OCI-LY1 (cell line): Measurements from ENCODE around the gene FANCI.

Experiments used
- H2AFZ ChIP-seq: fragments of 200-600 bp; sonication (generic), shearing (Covaris generic); 2 replicates; pipeline ENCODE4 v1.6.0; 2014; ENCODE audit warnings: antibody characterized with exemption, mild to moderate bottlenecking, low read length
- H3F3A ChIP-seq: fragments of 200-600 bp; sonication (generic), shearing (Covaris generic); 2 replicates; pipeline ENCODE4 v1.6.0; 2014; ENCODE audit warnings: mild to moderate bottlenecking, antibody characterized with exemption, low read length, moderate library complexity; ENCODE audit not compliant: insufficient read depth
- H3K27ac ChIP-seq: fragments of 200-600 bp; sonication (generic); 2 replicates; pipeline ENCODE4 v1.5.1; 2014; ENCODE audit warnings: low read length, mixed run types, mild to moderate bottlenecking, low read depth; ENCODE audit not compliant: poor library complexity, severe bottlenecking
- H3K27me3 ChIP-seq: fragments of 200-600 bp; sonication (generic); 2 replicates; pipeline ENCODE4 v1.6.0; 2014; ENCODE audit warnings: antibody characterized with exemption, mild to moderate bottlenecking, low read length, moderate library complexity; ENCODE audit not compliant: insufficient read depth
- H3K36me3 ChIP-seq: fragments of 200-600 bp; sonication (generic); 2 replicates; pipeline ENCODE4 v1.6.1; 2014; ENCODE audit warnings: mild to moderate bottlenecking, antibody characterized with exemption, low read length, moderate library complexity, mixed read lengths; ENCODE audit not compliant: insufficient read depth
- H3K4me1 ChIP-seq: fragments of 200-600 bp; sonication (generic); 2 replicates; pipeline ENCODE4 v1.5.1; 2014; ENCODE audit warnings: mild to moderate bottlenecking, low read length, moderate library complexity; ENCODE audit not compliant: insufficient read depth, severe bottlenecking
- H3K4me2 ChIP-seq: fragments of 200-600 bp; sonication (generic), shearing (Covaris generic); 2 replicates; pipeline ENCODE4 v1.6.1; 2014; ENCODE audit warnings: low read length
- H3K4me3 ChIP-seq: fragments of 200-600 bp; sonication (generic); 2 replicates; pipeline ENCODE4 v1.5.1; 2014; ENCODE audit warnings: low read length, low read depth, mild to moderate bottlenecking, mixed read lengths; ENCODE audit not compliant: poor library complexity, severe bottlenecking
- H3K79me2 ChIP-seq: fragments of 200-600 bp; shearing (Covaris generic); 2 replicates; pipeline ENCODE4 v1.6.1; 2016; ENCODE audit warnings: mixed run types, low read length, mixed read lengths; ENCODE audit not compliant: insufficient read depth
- H3K9ac ChIP-seq: fragments of 200-600 bp; sonication (generic), shearing (Covaris generic); 2 replicates; pipeline ENCODE4 v1.6.1; 2014; ENCODE audit warnings: mild to moderate bottlenecking, low read length, mixed read lengths
- H3K9me2 ChIP-seq: fragments of 200-600 bp; sonication (generic), shearing (Covaris generic); 2 replicates; pipeline ENCODE4 v1.6.1; 2014; ENCODE audit warnings: low read depth, mild to moderate bottlenecking, low read length, mixed read lengths
- H3K9me3 ChIP-seq: fragments of 200-600 bp; shearing (Covaris generic); 2 replicates; pipeline ENCODE4 v1.6.1; 2014; ENCODE audit warnings: low read length, mixed read lengths
- H4K20me1 ChIP-seq: fragments of 200-600 bp; sonication (generic), shearing (Covaris generic); 2 replicates; pipeline ENCODE4 v1.6.0; 2016; ENCODE audit warnings: mild to moderate bottlenecking, low read length; ENCODE audit not compliant: insufficient read depth
- CTCF ChIP-seq: fragments of 200-600 bp; sonication (generic), shearing (Covaris generic); IDR thresholded peaks from 2 replicates; pipeline ENCODE4 v1.5.1; 2017; ENCODE audit warnings: mild to moderate bottlenecking, antibody characterized with exemption, low read length, moderate library complexity, mixed read lengths
- EZH2 ChIP-seq: fragments of 200-600 bp; sonication (generic), shearing (Covaris generic); IDR thresholded peaks from 2 replicates; pipeline ENCODE4 v1.8.0; 2017; ENCODE audit warnings: borderline replicate concordance, mixed run types, mild to moderate bottlenecking, antibody characterized with exemption, low read length, moderate library complexity, mixed read lengths

Gene FANCI

DNA sequence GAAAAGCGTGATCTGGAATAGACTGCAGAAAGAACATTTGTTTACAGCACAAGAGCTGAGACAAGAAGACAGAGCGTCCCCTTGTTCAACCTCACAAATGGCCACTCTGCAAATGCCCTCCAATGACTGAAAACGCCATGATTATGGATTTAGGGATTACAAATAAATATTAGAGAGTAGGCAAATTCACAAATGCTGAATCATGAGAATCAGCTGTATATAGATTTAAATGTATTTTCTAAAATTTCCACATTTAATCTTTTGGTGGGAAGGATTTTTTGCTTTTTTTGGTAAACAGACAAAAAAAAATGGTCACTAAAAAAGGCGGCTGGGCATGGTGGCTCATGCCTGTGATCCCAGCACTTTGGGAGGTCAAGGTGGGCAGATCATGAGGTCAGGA, 101.5 kb downstream of the FANCI start:
- no peaks in the 10 kb centered on the region for H4K20me1 ChIP-seq
- H3K4me1 ChIP-seq = no peaks in the 10 kb centered on the region
- H3K27ac ChIP-seq = no peak overlapping the region
- no peaks in the 10 kb centered on the region for H3F3A ChIP-seq
- H3K9me2 ChIP-seq = no peaks in the 10 kb centered on the region
- peaks cover 7% of the 10 kb centered on the region; the same call in 1 of the 2 replicates for H3K27me3 ChIP-seq
- no peaks in the 10 kb centered on the region for H3K79me2 ChIP-seq
- H3K36me3 ChIP-seq = no peaks in the 10 kb centered on the region
- no peaks in the 10 kb centered on the region for H3K9me3 ChIP-seq
- TF ChIP-seq CTCF (no peak), EZH2 (no peak)
- H3K4me2 ChIP-seq = no peak overlapping the region
- H2AFZ ChIP-seq = no peak overlapping the region
- H3K9ac ChIP-seq = no peak overlapping the region
- H3K4me3 ChIP-seq = no peak overlapping the region

DNA sequence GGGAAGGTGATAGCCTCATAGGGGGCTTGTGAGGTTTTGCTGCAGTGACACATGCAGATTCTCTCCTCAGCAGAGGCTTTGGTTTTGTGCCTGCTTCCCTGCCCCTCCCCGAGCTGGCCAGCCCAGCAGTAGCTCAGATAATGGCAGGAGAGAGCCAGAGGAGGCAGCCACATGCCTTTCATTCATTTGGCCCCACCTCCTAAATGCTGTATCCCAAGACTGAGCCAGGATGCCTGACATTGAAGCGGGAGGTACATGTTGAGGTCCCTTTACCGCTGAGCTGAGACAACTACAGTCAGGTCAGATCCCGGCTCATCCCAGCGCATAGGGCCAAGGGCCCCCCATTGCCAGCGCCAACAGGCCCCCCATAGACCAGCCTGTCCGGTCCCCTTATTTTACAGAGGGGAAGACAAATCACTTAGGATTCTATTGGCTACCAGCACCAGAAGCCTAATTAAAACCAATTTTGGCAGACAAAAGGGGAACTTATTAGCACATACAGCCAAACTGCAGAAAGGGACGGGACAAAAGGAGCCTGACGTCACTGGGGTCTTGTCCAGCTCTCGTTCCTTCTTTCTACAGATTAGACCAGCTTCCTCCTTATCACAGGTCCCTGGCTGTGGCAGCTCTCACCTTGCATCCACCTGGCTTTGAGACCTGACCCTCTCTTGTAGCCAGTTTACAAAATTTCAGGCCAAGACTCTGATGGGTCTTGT, 102.9 kb downstream of the FANCI start:
- Histone ChIP-seq H3K27ac (no peak overlapping the region), H3F3A (no peaks in the 10 kb centered on the region), H3K36me3 (no peaks in the 10 kb centered on the region), H3K27me3 (peaks cover 12% of the 10 kb centered on the region), H4K20me1 (no peaks in the 10 kb centered on the region), H3K79me2 (no peaks in the 10 kb centered on the region), H3K9me3 (no peaks in the 10 kb centered on the region), H3K4me3 (no peak overlapping the region), H3K4me1 (no peaks in the 10 kb centered on the region), H3K9me2 (no peaks in the 10 kb centered on the region), H2AFZ (no peak overlapping the region), H3K9ac (no peak overlapping the region), H3K4me2 (no peak overlapping the region)
- TF ChIP-seq CTCF = no peak
- TF ChIP-seq EZH2 = no peak

DNA sequence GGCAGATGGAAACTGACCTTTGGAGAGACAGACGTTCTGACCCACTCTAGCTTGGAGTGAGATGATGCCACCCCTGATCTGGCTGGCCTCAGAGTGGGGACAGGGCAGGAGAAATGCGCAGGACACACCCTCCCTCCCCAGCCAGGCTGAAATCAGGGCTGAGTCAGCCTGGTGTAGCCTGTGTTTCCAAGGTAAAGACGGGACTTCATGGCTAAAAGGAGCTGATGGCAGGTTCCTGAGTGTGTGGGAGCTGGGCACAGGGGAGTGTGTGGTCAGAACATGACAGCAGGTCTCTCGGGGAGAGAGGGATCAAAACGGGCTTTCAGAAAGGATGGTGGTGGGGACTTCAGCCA, 105.4 kb downstream of the FANCI start:
- H3K27me3 ChIP-seq = peaks cover 12% of the 10 kb centered on the region
- no peak overlapping the region for H3K9ac ChIP-seq
- no peaks in the 10 kb centered on the region for H3K4me1 ChIP-seq
- no peaks in the 10 kb centered on the region for H3F3A ChIP-seq
- no peaks in the 10 kb centered on the region for H3K36me3 ChIP-seq
- H3K27ac ChIP-seq = no peak overlapping the region
- no peak for TF ChIP-seq EZH2
- no peak for TF ChIP-seq CTCF
- H3K9me3 ChIP-seq = no peaks in the 10 kb centered on the region
- no peak overlapping the region for H2AFZ ChIP-seq
- no peaks in the 10 kb centered on the region for H3K79me2 ChIP-seq
- no peak overlapping the region for H3K4me3 ChIP-seq
- H3K9me2 ChIP-seq = no peaks in the 10 kb centered on the region
- H4K20me1 ChIP-seq = no peaks in the 10 kb centered on the region
- H3K4me2 ChIP-seq = no peak overlapping the region
